Sigmoid colon (tissue), 7 donors: ENCODE measurements around the gene FCER2. TPM values are rescaled to one million over a fixed set of nuclear protein-coding genes. Genes with fewer than 3 reads are reported as not detected.
A peak's percentile ranks its signal among the peaks of the same experiment; 100 is the strongest.

ENCODE experiments used
- DNase-seq: peaks from one replicate; pipeline ENCODE4 v3.0.0-alpha.2; 2019
- H3K27ac ChIP-seq, 4 donors: fragments of 200-600 bp; sonication (generic); one replicate each; pipeline ENCODE4 v1.5.1; 2016 to 2019; ENCODE audit warnings: mild to moderate bottlenecking in 1 of 4
- H3K27me3 ChIP-seq, 3 donors: fragments of 200-600 bp; sonication (generic); one replicate each; pipeline ENCODE4 v1.5.1; 2019; ENCODE audit warnings: mild to moderate bottlenecking in 1 of 3
- H3K36me3 ChIP-seq, 4 donors: fragments of 200-600 bp; sonication (generic); one replicate each; pipeline ENCODE4 v1.5.1; 2016 to 2019
- H3K4me1 ChIP-seq, 4 donors: fragments of 200-600 bp; sonication (generic); one replicate each; pipeline ENCODE4 v1.5.1; 2017 to 2019
- H3K4me3 ChIP-seq, 4 donors: fragments of 200-600 bp; sonication (generic); one replicate each; pipeline ENCODE4 v1.5.1; 2017 to 2019; ENCODE audit warnings: mild to moderate bottlenecking in 2 of 4, moderate library complexity in 1 of 4
- H3K9me3 ChIP-seq, 4 donors: fragments of 200-600 bp in 3 of 4; sonication (generic) in 3 of 4; one replicate each; pipeline versions ENCODE4 v1.5.1 to v1.6.1; 2013 to 2019
- EP300 ChIP-seq, 4 donors: sonication (generic); formaldehyde crosslinking; IDR thresholded peaks; one replicate each; pipeline ENCODE4 v1.6.1; 2017; ENCODE audit warnings: antibody characterized with exemption in 4 of 4
- POLR2A ChIP-seq, 2 donors: fragments of 450-650 bp; IDR thresholded peaks; one replicate each; pipeline ENCODE4 v1.6.1; 2016; ENCODE audit warnings: antibody characterized with exemption in 2 of 2, mild to moderate bottlenecking in 2 of 2, moderate library complexity in 2 of 2
- POLR2AphosphoS5 ChIP-seq, 4 donors: sonication (generic); formaldehyde crosslinking; IDR thresholded peaks; one replicate each; pipeline ENCODE4 v1.6.1; 2017; ENCODE audit warnings: antibody characterized with exemption in 4 of 4
- WGBS, 2 donors: extraction: QIAGEN DNeasy Blood & Tissue Kit; methylation state at CpG; one replicate each; pipeline ENCODE4 v1.1.7; 2013; 5-methylcytosine and 5-hydroxymethylcytosine counted together
- intact Hi-C: fragments of 100-400 bp; cut with DNase I; formaldehyde crosslinking; loops from one replicate; pipeline ENCODE4 v1.15.1; 2023
- polyA plus RNA-seq, 3 donors: library from polyadenylated mRNA; stranded (reverse); fragments of 200-250 nt; gene quantifications; one replicate each; pipeline ENCODE4 v1.2.3, GENCODE V29; 2013
- total RNA-seq, 4 donors: library from RNA; depleted of rRNA; stranded (reverse); fragments of >200 nt; gene quantifications; one replicate each; pipeline ENCODE4 v1.1.0, GENCODE V29; 2016
- TF ChIP-seq, protein P1 (sequence below), 4 experiments: fragments of 450-650 bp in 3 of 4; fragments of 200-600 bp in 1 of 4; IDR thresholded peaks; one replicate each; pipeline ENCODE4 v1.5.1; 2016 to 2019; ENCODE audit warnings: antibody characterized with exemption in 4 of 4, mild to moderate bottlenecking in 3 of 4, moderate library complexity in 2 of 4
- donor health status: healthy with polysubstance abuse.
- donor health status: Bipolar disorder and iron deficiency.
- donor health status: healthy.

Gene FCER2
- total and polyA plus RNA-seq, 7 donors = 0.27 to 14.7 (median 0.61) TPM; not detected in 1

DNA sequence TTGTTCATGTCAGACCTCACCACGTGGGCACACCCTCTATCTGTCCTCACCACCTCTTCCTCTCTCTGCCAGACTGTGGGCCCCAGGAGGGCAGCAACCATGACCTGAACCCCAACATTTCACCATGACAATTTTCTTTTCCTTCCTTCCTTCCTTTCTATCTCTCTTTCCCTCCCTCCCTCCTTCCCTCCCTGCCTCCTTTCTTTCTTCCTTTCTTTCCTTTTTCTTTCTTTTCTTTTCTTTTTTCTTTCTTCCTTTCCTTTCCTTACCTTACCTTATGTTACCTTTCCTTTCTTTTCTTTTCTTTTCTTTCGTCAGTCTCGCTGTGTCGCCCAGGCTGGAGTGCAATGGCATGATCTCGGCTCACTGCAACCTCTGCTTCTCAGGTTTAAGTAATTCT is 8.7 kb upstream of the FCER2 start:
- Histone ChIP-seq H3K27me3 (no peaks in the 10 kb centered on the region), H3K27ac (no peak overlapping the region), H3K36me3 (no peaks in the 10 kb centered on the region), H3K4me1 (no peaks in the 10 kb centered on the region), H3K4me3 (no peak overlapping the region), H3K9me3 (no peaks in the 10 kb centered on the region)
- DNase-seq = no peak
- intact Hi-C loops = no loop called here
- 76 to 77% methylated on average over 5 of the region's 5 CpGs for WGBS, 2 donors
- TF ChIP-seq POLR2AphosphoS5 (IDR thresholded peaks at IDR 0.05) (no peak), POLR2A (IDR thresholded peaks at IDR 0.05) (no peak), EP300 (IDR thresholded peaks at IDR 0.05) (no peak)
- TF ChIP-seq, protein P1, sequence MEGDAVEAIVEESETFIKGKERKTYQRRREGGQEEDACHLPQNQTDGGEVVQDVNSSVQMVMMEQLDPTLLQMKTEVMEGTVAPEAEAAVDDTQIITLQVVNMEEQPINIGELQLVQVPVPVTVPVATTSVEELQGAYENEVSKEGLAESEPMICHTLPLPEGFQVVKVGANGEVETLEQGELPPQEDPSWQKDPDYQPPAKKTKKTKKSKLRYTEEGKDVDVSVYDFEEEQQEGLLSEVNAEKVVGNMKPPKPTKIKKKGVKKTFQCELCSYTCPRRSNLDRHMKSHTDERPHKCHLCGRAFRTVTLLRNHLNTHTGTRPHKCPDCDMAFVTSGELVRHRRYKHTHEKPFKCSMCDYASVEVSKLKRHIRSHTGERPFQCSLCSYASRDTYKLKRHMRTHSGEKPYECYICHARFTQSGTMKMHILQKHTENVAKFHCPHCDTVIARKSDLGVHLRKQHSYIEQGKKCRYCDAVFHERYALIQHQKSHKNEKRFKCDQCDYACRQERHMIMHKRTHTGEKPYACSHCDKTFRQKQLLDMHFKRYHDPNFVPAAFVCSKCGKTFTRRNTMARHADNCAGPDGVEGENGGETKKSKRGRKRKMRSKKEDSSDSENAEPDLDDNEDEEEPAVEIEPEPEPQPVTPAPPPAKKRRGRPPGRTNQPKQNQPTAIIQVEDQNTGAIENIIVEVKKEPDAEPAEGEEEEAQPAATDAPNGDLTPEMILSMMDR (IDR thresholded peaks at IDR 0.05) = no peak

- no peak overlapping the region for H3K4me3 ChIP-seq
- 74 to 76% methylated on average over 10 of the region's 10 CpGs for WGBS, 2 donors
- H3K36me3 ChIP-seq = no peaks in the 10 kb centered on the region
- H3K4me1 ChIP-seq = no peaks in the 10 kb centered on the region
- intact Hi-C loops = no loop called here
- no peaks in the 10 kb centered on the region for H3K9me3 ChIP-seq
- no peak for DNase-seq
- TF ChIP-seq POLR2AphosphoS5 (IDR thresholded peaks at IDR 0.05) = no peak
- TF ChIP-seq POLR2A (IDR thresholded peaks at IDR 0.05) = no peak
- no peak for TF ChIP-seq EP300 (IDR thresholded peaks at IDR 0.05)
- TF ChIP-seq, protein P1 (IDR thresholded peaks at IDR 0.05) = no peak
- no peak overlapping the region for H3K27ac ChIP-seq
- no peaks in the 10 kb centered on the region for H3K27me3 ChIP-seq
These were observed 8.1 kb upstream of the FCER2 start for GRCh38 chr19:7709932-7710460.

GRCh38 chr19:7706955-7707456 is 5.1 kb upstream of the FCER2 start:
- Histone ChIP-seq H3K9me3 (no peaks in the 10 kb centered on the region), H3K36me3 (no peaks in the 10 kb centered on the region), H3K4me1 (no peaks in the 10 kb centered on the region), H3K4me3 (no peak overlapping the region), H3K27ac (peak overlapping the region in 1 of 4 donors; percentile 25), H3K27me3 (peaks cover 0 to 15% (median 0%) of the 10 kb centered on the region in 3 donors)
- TF ChIP-seq, protein P1 (IDR thresholded peaks at IDR 0.05) = no peak
- TF ChIP-seq POLR2A (IDR thresholded peaks at IDR 0.05) (no peak), EP300 (IDR thresholded peaks at IDR 0.05) (no peak), POLR2AphosphoS5 (IDR thresholded peaks at IDR 0.05) (no peak)
- intact Hi-C loops = no loop called here
- no peak for DNase-seq
- 63% methylated on average over 8 of the region's 8 CpGs for WGBS, 2 donors

DNA sequence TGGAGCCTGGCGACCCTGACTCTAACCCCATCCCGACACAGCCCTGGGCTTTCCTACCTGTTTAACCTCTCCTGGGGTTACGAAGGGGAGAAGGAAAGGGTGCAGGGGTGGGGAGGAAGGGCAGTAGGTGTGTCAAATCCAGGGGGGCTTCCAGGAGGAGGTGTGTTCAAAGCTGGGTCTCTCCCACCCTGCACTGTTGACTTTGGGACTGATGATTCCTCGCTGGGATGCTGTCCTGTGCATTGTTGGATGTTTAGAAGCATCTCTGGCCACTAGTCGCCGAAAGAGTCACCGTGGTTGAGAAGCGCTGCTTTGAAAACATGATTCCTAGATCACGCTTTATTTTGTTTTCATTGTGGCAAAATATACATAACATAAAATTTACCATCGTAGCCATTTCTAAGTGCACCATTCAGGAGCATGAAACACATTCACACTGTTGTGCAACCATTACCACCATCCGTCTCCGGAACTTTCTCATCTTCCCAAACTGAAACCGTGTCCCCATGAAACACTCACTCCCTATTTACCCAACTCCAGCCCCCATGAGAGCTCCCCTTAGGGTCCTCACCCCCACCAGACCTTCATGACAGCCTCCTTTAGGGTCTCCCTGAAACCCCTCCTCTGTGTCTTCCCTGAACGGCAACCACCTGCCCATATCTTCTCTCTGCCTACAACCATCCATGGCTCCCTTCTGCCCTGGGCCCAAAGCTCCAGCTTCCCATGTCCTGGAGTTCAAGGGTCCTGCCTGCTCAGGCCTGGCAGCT is 4.4 kb upstream of the FCER2 start:
- H3K27ac ChIP-seq = peak overlapping the region in 1 of 4 donors; percentile 31
- H3K4me1 ChIP-seq = no peaks in the 10 kb centered on the region
- H3K36me3 ChIP-seq = no peaks in the 10 kb centered on the region
- 65 to 75% methylated on average over 14 of the region's 14 CpGs for WGBS, 2 donors
- TF ChIP-seq EP300 (IDR thresholded peaks at IDR 0.05) (no peak), POLR2AphosphoS5 (IDR thresholded peaks at IDR 0.05) (no peak), POLR2A (IDR thresholded peaks at IDR 0.05) (no peak)
- TF ChIP-seq, protein P1 (IDR thresholded peaks at IDR 0.05) = no peak
- H3K27me3 ChIP-seq = peaks cover 0 to 17% (median 0%) of the 10 kb centered on the region in 3 donors
- no peak overlapping the region for H3K4me3 ChIP-seq
- H3K9me3 ChIP-seq = no peaks in the 10 kb centered on the region
- no peak for DNase-seq
- intact Hi-C loops = no loop called here
